HPDE6-E6E7 (cell line): ENCODE results near the gene ADAM23.

Source experiments
- DNase-seq: peaks from one replicate; pipeline ENCODE4 v3.0.0; 2011; ENCODE audit warnings: missing footprints; ENCODE audit errors: extremely low spot score

Gene ADAM23

DNA sequence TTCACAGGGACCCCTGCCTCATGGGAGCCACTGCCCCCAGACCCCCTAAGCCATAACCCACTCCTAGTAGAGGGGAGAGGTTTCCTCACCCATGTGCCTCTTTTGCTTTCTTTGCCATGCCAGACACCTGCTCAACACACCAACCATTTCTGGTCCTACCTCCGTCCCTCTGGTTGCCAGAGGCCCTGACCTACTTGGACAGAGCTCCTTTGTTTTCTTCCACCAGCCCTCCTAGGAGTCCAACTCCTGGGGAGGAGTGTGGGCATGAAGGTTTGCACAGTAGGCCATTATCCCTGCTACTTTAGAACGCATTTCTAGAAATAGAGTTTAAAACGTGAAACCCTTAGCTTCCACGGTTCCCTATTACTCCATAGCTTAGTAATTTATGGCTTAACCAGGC, 122.3 kb downstream of the ADAM23 start:
- no peak for DNase-seq

DNA sequence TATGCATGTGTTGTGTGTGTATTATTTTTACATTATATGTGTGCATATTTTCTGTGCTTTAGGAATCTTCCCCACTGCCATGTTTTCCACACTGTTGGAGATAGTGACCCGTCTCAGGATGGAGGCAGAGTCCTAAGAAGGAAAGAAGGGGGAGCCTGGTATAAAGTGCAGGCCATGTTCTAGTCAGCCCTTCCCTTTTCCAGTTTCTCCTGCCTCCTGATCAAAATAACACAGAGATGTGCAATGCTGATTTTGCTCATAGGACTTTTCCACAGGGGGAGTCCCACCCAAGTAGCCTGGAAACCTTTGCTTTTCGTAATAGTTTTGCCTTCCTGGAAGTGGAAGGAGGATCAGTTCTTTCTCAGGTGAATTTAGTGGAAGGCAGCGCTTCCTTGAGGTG, 126.1 kb downstream of the ADAM23 start:
- no peak for DNase-seq

DNA sequence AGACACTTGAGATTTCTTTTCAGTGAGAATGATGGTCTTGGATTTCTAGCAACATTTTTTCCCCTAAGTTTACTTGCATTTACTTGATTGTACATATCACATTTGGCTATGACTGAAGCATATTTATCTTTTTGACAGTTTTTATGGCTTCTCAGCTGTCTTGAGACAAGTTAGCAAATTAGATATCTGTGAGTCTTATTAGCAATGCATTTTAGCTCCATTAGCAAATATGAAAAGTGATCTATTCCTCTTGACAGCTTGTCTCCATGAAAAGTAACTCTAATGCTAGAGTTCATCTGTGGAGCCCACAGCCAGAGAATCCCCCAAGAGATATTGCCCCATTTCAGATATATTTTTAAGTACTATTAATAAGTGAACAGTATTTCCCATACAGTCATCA, 126.9 kb downstream of the ADAM23 start:
- DNase-seq = no peak

DNA sequence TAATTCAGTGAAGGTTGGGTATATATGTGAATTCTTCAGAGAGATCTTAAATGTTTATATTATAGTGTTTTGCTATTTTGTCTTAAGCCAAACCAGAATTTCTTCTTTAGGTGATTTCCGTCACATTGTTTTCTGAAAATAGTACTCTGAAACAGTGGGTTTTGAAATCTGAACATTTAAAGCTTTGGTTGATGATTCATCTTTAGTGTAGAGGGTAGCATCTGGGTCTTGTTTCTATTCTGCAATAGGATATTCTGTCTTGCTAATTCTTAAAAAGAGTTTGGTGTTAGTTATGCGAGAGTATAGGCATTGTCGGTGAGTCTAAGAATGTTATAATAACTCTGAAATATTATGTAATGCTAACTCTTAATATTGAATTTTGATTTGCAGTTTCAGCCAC, 129.4 kb downstream of the ADAM23 start:
- no peak for DNase-seq

GRCh38 chr2:206573793-206574192, 130.5 kb downstream of the ADAM23 start:
- no peak for DNase-seq

DNA sequence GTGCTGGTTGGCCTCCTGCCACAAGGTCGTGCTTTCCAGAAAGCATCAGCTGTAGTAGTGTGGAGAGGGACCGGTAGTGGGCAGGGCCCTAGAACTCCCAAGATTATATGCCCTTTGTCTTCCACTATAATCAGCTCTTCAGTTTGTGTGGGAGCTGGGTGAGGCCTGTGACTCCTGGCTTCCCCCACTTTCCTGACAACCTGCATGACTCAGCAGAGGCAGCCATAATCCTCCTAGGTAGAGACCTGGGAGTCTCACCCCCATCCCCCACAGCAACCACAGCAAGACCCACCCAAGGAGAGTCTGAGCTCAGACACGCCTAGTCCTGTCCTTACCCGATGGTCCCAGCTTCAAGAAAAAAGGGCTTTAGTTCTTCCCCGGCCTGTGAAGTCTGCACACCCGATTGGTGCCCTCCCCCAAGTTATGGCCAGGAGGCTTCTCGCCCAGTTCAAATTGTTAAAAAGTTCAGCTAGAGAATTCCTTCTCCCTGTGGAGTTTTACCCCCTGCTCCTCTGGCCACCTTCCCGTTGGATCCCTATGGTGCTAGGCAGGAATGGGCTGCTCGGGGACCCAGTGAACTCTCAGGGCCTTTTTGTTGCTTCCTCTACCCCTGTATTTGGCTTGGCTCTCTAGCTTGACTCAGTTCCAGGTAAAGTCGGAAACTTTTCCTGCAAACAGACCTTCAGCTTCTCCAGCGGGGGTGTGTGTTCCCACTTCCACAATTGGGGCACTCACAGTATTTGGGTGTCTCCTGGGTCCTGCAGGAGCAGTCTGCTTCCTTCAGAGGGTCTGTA, 141.2 kb downstream of the ADAM23 start:
- DNase-seq = no peak

DNA sequence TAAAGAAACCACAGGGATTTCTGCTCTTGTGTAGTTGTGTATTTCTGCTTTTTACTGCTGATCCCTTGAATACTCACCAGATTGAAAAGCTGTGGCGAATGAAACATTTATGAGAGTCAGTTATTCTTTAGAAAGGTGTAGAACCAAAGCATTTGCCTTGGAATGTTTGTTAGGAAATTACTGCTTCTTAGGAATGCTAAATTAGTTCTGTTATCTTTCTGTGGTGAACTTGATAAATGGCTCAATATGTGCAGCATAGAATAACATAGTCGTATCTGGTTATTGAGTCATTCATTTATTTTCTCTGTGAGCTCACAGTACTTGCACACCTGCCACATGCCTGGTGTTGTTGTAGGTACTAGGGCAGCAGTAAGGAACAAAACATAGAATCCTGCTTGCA, 142.0 kb downstream of the ADAM23 start:
- no peak for DNase-seq

- DNase-seq = no peak
These were observed 143.3 kb downstream of the ADAM23 start for GRCh38 chr2:206586609-206587008.

DNA sequence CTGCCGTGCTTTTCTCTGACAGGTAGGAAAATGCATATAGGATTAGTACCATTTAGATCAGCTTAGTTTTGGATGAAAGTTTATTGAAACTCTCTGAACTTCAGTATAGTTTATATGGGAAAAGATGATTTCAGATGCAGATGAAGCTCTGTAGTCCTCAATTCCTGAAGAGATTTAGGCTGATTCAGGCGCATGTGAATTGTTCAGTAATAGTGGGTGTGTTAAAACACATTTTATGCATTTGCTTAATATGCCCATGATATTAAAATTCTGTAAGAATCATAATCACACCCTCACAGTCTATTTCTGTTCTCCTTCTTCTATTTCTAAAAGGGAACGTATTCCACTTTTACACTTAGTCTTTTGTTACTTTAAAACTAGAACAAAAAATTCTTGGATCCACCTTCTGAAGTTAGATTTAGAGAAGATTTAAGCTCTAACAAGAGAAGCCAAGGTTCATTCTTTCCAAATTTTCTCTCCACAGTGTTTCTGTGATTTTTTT, 154.4 kb downstream of the ADAM23 start:
- no peak for DNase-seq

GRCh38 chr2:206603243-206603642, 159.9 kb downstream of the ADAM23 start:
- no peak for DNase-seq

DNA sequence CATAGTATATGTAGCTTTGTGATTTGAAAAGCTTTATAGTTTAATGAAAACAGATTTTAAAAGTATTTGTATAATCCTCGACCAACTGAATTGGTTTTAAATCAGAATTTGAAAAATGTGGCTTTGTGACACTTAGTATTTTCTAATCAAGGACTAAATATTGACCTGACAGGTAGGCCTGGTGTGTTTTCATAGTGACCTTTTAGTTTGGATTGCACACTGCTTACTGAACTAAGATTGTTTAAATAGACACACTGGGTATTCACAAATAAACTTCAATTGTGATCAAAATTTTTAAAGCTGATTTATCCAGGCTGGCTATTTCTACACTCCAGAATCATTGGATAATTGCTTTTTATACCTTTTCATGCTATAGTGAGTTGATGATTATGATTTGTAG, 167.1 kb downstream of the ADAM23 start:
- DNase-seq = no peak

DNA sequence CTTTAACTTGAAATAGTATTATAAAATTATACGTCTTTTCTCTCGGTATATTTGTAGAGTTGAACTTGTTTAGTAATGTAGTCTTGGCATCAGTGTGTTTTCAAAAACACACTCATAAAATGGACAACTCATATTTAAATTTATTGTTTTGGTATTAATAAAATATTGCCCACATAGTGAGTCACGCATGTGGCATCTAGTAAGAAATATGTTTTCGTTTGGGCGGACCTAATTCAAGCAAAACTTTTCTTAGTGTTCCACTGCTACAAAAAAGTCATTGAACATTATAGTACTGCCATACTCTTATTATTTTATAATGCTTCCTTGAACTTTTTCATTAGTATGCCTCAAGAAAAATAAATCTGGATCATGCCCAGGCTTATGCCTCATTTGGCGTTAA, 167.9 kb downstream of the ADAM23 start:
- no peak for DNase-seq

GRCh38 chr2:206611736-206612135, 168.4 kb downstream of the ADAM23 start:
- peak; percentile 5 for DNase-seq

GRCh38 chr2:206614811-206615210, 171.5 kb downstream of the ADAM23 start:
- peak; percentile 53 for DNase-seq

GRCh38 chr2:206615417-206616089, 172.2 kb downstream of the ADAM23 start:
- DNase-seq = no peak

- peak; percentile 26 for DNase-seq
These were observed 172.8 kb downstream of the ADAM23 start for GRCh38 chr2:206616151-206616550.

DNA sequence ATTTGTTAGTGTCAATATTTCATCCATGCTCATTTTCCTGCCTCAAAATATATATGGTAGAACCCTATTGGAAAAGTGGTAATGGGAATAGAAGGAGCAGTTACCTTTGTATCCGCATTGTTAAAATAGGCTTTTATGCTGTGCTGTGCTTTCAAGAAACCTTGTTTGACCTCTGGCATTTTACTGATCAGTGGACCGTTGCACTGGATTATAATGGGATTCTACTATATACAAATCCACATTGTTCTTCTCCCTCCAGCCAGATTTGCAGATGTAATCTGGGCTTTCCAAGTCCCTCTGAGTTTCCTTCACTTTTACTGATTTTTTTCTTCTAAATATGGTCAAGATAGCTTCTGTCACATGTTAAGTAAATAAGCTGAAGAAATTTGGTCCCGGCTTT, 175.7 kb downstream of the ADAM23 start:
- no peak for DNase-seq

- no peak for DNase-seq
These were observed 182.8 kb downstream of the ADAM23 start for GRCh38 chr2:206626108-206626507.

DNA sequence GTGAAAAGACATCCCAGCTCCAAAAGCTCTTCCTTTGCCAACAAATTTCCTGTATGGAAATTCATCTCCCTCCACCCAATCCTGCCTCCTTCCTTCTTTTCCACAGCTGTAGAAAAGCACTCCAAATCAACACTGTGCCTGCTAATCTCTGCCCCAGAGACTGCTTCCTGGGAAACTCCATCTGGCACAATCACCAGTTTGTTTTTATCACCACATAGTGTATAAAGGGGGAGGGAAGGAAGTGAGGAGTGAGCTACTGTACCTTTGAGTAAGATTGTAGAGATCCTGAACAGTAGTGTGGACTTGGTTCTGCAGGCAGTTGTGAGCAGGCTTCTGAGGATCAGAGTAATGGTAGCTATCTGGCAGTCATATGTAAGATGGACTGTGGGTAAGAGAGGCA, 184.3 kb downstream of the ADAM23 start:
- no peak for DNase-seq

- DNase-seq = no peak
These were observed 188.0 kb downstream of the ADAM23 start for GRCh38 chr2:206631340-206631739.

GRCh38 chr2:206635015-206635414, 191.7 kb downstream of the ADAM23 start:
- DNase-seq = no peak

DNA sequence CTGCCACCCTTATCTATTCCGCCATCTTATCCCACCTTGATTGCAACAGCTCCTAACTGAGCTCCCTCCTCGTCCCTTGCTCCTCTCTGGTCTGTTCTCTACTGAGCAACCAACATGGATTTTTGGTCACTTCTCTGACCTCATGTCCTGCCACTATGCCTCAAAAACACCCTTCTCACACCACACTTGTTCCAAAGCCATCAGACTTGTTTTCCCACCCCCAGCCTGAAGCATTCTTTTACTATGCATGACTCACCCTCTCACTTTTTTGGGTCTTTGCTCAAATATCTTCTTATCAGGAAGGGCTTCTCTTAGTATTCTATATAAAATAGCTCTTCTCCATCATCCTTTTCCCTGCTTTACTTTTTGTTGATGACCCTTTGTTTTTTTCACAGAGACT, 196.3 kb downstream of the ADAM23 start:
- no peak for DNase-seq

DNA sequence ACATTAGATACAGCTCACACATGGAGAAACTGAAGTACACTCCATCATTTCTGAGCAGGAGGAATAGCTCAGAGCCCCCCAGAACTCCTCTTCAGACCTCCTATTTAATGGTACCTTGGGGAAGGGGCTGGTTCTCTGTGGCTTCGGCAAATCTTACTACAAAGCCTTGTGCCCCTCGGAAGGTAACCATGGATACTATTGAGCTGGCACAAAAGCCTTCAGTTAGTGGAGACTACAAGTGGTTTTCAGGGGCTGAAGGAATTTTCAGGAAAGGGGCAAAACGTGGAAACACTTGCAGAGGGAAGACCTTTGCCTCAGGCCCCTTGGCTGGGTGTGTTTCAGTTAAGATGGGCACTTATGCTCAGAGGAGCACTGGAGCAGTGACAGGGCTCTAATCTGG, 197.9 kb downstream of the ADAM23 start:
- no peak for DNase-seq
